ENCODE measurements around the gene SNX20.

Gene SNX20

GRCh38 chr16:50679266-50679665, 1.8 kb downstream of the SNX20 start:
- DNase-seq, result no peak

GRCh38 chr16:50678531-50678930, 2.6 kb downstream of the SNX20 start:
- no peak for DNase-seq

- DNase-seq, result peak; percentile 40
Measured at GRCh38 chr16:50677351-50677750, 3.8 kb downstream of the SNX20 start.

- no peak for DNase-seq
Measured at GRCh38 chr16:50676684-50677225, 4.4 kb downstream of the SNX20 start.

GRCh38 chr16:50675686-50676610, 5.2 kb downstream of the SNX20 start:
- DNase-seq, result no peak

- no peak for DNase-seq
Measured at GRCh38 chr16:50674831-50675230, 6.3 kb downstream of the SNX20 start.

GRCh38 chr16:50673496-50674275, 7.4 kb downstream of the SNX20 start:
- no peak for DNase-seq

GRCh38 chr16:50671644-50672260, 9.4 kb downstream of the SNX20 start:
- DNase-seq, result peak; percentile 51

GRCh38 chr16:50670476-50670875, 10.6 kb downstream of the SNX20 start:
- no peak for DNase-seq

- DNase-seq, result no peak
Measured at GRCh38 chr16:50669741-50670140, 11.4 kb downstream of the SNX20 start.

GRCh38 chr16:50668368-50669008, 12.6 kb downstream of the SNX20 start:
- DNase-seq, result no peak

- peak; percentile 19 for DNase-seq
Measured at GRCh38 chr16:50667497-50668367, 13.4 kb downstream of the SNX20 start.

- peak; percentile 73 for DNase-seq
Measured at GRCh38 chr16:50666658-50667496, 14.2 kb downstream of the SNX20 start.

GRCh38 chr16:50665128-50665878, 15.8 kb downstream of the SNX20 start:
- peak; percentile 91 for DNase-seq

- DNase-seq, result no peak
Measured at GRCh38 chr16:50664270-50664669, 16.8 kb downstream of the SNX20 start.

- DNase-seq, result no peak
Measured at GRCh38 chr16:50662306-50662940, 18.7 kb downstream of the SNX20 start.

- no peak for DNase-seq
Measured at GRCh38 chr16:50659806-50660205, 21.3 kb downstream of the SNX20 start.

GRCh38 chr16:50657241-50657640, 23.9 kb downstream of the SNX20 start:
- DNase-seq, result no peak

GRCh38 chr16:50655558-50656055, 25.5 kb downstream of the SNX20 start:
- DNase-seq, result no peak
